Muscle layer of colon (tissue), 2 donors: Measurements from ENCODE around the gene RASGRF2.

Source experiments
- H3K27ac ChIP-seq: one replicate; pipeline ENCODE4 v1.7.0; 2013; ENCODE audit warnings: low read depth, mild to moderate bottlenecking, low read length, moderate library complexity
- H3K27me3 ChIP-seq, 2 donors: one replicate each; pipeline ENCODE4 v1.7.0; 2013; ENCODE audit warnings: low read length in 2 of 2, mild to moderate bottlenecking in 2 of 2; ENCODE audit not compliant: insufficient read depth in 2 of 2, control insufficient read depth in 1 of 2
- H3K36me3 ChIP-seq: one replicate; pipeline ENCODE4 v1.7.0; 2013; ENCODE audit warnings: mild to moderate bottlenecking, low read length; ENCODE audit not compliant: insufficient read depth
- H3K4me1 ChIP-seq: one replicate; pipeline ENCODE4 v1.7.0; 2013; ENCODE audit warnings: mild to moderate bottlenecking, low read length; ENCODE audit not compliant: insufficient read depth
- H3K4me3 ChIP-seq, 2 donors: one replicate each; pipeline ENCODE4 v1.7.0; 2013; ENCODE audit warnings: low read length in 2 of 2, low read depth in 1 of 2, mild to moderate bottlenecking in 1 of 2, moderate library complexity in 1 of 2
- H3K9ac ChIP-seq: one replicate; pipeline ENCODE4 v1.7.0; 2013; ENCODE audit warnings: low read length
- H3K9me3 ChIP-seq: one replicate; pipeline ENCODE4 v1.7.0; 2013; ENCODE audit warnings: mild to moderate bottlenecking, low read length
- donor health status: abdominal sarcoma.
- donor health status: Adenocarcinoma of cecum.

RASGRF2 gene

GRCh38 chr5:81164936-81165335, 204.8 kb downstream of the RASGRF2 start:
- Histone ChIP-seq H3K36me3 (no peaks in the 10 kb centered on the region), H3K4me1 (peaks cover 17% of the 10 kb centered on the region), H3K27me3 (no peaks in the 10 kb centered on the region), H3K4me3 (no peak overlapping the region), H3K27ac (no peak overlapping the region), H3K9me3 (no peaks in the 10 kb centered on the region), H3K9ac (no peak overlapping the region)

GRCh38 chr5:81165493-81166119, 205.4 kb downstream of the RASGRF2 start:
- H3K27me3 ChIP-seq, result no peaks in the 10 kb centered on the region
- no peak overlapping the region for H3K4me3 ChIP-seq
- H3K9me3 ChIP-seq, result no peaks in the 10 kb centered on the region
- no peak overlapping the region for H3K27ac ChIP-seq
- no peak overlapping the region for H3K9ac ChIP-seq
- H3K4me1 ChIP-seq, result peaks cover 17% of the 10 kb centered on the region
- H3K36me3 ChIP-seq, result no peaks in the 10 kb centered on the region

- no peak overlapping the region for H3K4me3 ChIP-seq
- H3K27me3 ChIP-seq, result no peaks in the 10 kb centered on the region
- no peaks in the 10 kb centered on the region for H3K36me3 ChIP-seq
- H3K4me1 ChIP-seq, result peaks cover 13% of the 10 kb centered on the region
- no peak overlapping the region for H3K9ac ChIP-seq
- peak overlapping the region; percentile 56 for H3K27ac ChIP-seq
- H3K9me3 ChIP-seq, result no peaks in the 10 kb centered on the region
Observed at GRCh38 chr5:81166430-81166829, 206.3 kb downstream of the RASGRF2 start.

- Histone ChIP-seq H3K9me3 (no peaks in the 10 kb centered on the region), H3K4me1 (peaks cover 12% of the 10 kb centered on the region), H3K36me3 (no peaks in the 10 kb centered on the region), H3K27me3 (no peaks in the 10 kb centered on the region), H3K27ac (peak overlapping the region; percentile 61), H3K4me3 (no peak overlapping the region), H3K9ac (no peak overlapping the region)
Observed at GRCh38 chr5:81167078-81167477, 206.9 kb downstream of the RASGRF2 start.

- H3K4me1 ChIP-seq, result peaks cover 14% of the 10 kb centered on the region
- no peaks in the 10 kb centered on the region for H3K36me3 ChIP-seq
- no peak overlapping the region for H3K4me3 ChIP-seq
- peak overlapping the region; percentile 61 for H3K27ac ChIP-seq
- no peaks in the 10 kb centered on the region for H3K9me3 ChIP-seq
- no peaks in the 10 kb centered on the region for H3K27me3 ChIP-seq
- no peak overlapping the region for H3K9ac ChIP-seq
Observed at GRCh38 chr5:81167544-81167943, 207.4 kb downstream of the RASGRF2 start.

GRCh38 chr5:81169924-81170323, 209.8 kb downstream of the RASGRF2 start:
- Histone ChIP-seq H3K9me3 (no peaks in the 10 kb centered on the region), H3K4me3 (no peak overlapping the region), H3K27ac (no peak overlapping the region), H3K4me1 (peaks cover 16% of the 10 kb centered on the region), H3K9ac (no peak overlapping the region), H3K27me3 (no peaks in the 10 kb centered on the region), H3K36me3 (no peaks in the 10 kb centered on the region)

- no peak overlapping the region for H3K4me3 ChIP-seq
- no peak overlapping the region for H3K9ac ChIP-seq
- H3K27me3 ChIP-seq, result no peaks in the 10 kb centered on the region
- no peaks in the 10 kb centered on the region for H3K36me3 ChIP-seq
- no peaks in the 10 kb centered on the region for H3K9me3 ChIP-seq
- H3K4me1 ChIP-seq, result peaks cover 10% of the 10 kb centered on the region
- H3K27ac ChIP-seq, result no peak overlapping the region
Observed at GRCh38 chr5:81171769-81172168, 211.6 kb downstream of the RASGRF2 start.

GRCh38 chr5:81172710-81173109, 212.5 kb downstream of the RASGRF2 start:
- no peaks in the 10 kb centered on the region for H3K36me3 ChIP-seq
- no peaks in the 10 kb centered on the region for H3K9me3 ChIP-seq
- no peak overlapping the region for H3K27ac ChIP-seq

GRCh38 chr5:81177061-81177460, 216.9 kb downstream of the RASGRF2 start:
- Histone ChIP-seq H3K9me3 (no peaks in the 10 kb centered on the region), H3K27ac (no peak overlapping the region), H3K27me3 (no peaks in the 10 kb centered on the region), H3K4me1 (peaks cover 4% of the 10 kb centered on the region), H3K9ac (no peak overlapping the region), H3K36me3 (no peaks in the 10 kb centered on the region), H3K4me3 (no peak overlapping the region)

More at GRCh38 chr5:81172710-81173109, 212.5 kb downstream of the RASGRF2 start:
- no peak overlapping the region for H3K4me3 ChIP-seq
- H3K4me1 ChIP-seq, result peaks cover 4% of the 10 kb centered on the region
- no peaks in the 10 kb centered on the region for H3K27me3 ChIP-seq
- H3K9ac ChIP-seq, result no peak overlapping the region

- Histone ChIP-seq H3K36me3 (no peaks in the 10 kb centered on the region), H3K27me3 (no peaks in the 10 kb centered on the region), H3K4me1 (no peaks in the 10 kb centered on the region), H3K27ac (no peak overlapping the region), H3K9me3 (no peaks in the 10 kb centered on the region), H3K4me3 (no peak overlapping the region), H3K9ac (no peak overlapping the region)
Observed at GRCh38 chr5:81179959-81180358, 219.8 kb downstream of the RASGRF2 start.

- Histone ChIP-seq H3K4me3 (no peak overlapping the region), H3K36me3 (no peaks in the 10 kb centered on the region), H3K27ac (no peak overlapping the region), H3K9ac (no peak overlapping the region), H3K9me3 (no peaks in the 10 kb centered on the region), H3K27me3 (no peaks in the 10 kb centered on the region), H3K4me1 (no peaks in the 10 kb centered on the region)
Observed at GRCh38 chr5:81180780-81181460, 220.8 kb downstream of the RASGRF2 start.
